NCI-H774 (cell line): Measurements from ENCODE around the gene GAS2L1.

Experiments
- DNase-seq: peaks from one replicate; lab custom pipeline; 2025; lab: John Stamatoyannopoulos, UW

Gene GAS2L1

DNA sequence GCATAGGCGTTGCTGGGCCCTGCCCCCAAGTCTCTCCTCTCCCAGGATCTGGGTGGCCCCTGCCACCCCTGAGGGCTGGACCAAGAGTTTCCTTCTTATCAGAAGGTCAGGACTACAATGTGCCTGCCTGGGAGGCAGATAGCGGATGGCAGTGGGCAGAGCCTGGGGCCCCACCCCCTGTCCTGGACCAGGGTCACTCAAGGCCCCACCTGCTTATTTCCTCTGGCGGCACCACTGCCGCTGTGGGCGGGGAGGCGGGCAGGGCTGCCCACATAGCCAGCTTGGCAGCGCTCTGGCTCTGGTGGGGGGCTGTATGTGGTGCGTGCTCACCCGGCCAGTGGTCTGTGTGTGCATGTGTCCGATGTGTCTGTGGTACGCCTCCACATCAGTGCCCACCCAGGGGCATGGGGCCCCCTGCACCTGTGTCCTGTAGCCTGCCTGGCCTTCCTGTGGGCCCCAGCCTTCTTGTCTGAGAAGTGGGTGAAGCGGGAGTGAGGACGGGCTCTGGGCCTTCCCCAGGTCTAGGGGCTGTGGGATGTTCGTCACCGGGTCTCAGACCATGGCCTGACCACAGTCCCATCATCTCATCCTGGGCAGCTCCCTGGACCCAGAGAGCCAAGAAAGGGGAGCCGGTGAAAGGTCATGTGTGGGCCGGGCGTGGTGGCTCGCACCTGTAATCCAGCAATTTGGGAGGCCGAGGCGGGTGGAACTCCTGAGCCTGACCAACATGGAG, 3.0 kb downstream of the GAS2L1 start:
- DNase-seq: no peak

DNA sequence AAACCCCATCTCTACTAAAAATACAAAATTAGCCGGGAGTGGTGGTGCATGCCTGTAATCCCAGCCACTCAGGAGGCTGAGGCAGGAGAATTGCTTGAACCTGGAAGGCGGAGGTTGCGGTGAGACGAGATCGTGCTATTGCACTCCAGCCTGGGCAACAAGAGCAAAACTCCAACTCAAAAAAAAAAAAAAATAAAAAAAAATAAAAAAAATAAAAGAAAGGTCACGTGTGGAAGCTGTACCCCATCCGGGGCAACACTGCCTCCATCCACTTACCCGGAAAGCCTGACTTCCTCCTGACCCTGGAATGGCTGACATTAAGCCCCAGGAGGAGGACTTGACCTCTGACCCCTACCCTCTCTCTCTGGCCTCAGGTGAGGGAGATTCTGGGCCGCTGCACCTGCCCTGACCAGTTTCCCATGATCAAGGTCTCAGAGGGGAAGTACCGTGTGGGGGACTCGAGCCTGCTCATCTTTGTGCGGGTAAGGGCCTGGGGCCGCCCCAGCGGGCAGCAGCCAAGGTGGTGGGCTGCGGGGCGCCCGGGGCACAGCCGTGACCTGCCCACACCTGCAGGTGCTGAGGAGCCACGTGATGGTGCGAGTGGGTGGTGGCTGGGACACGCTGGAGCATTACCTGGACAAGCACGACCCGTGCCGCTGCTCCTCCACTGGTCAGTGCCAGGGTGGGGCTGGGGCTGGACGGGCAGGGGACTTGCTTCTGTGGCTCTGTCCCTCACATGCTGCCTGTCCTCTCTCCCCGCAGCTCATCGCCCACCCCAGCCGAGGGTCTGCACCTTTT, 3.8 kb downstream of the GAS2L1 start:
- no peak for DNase-seq

DNA sequence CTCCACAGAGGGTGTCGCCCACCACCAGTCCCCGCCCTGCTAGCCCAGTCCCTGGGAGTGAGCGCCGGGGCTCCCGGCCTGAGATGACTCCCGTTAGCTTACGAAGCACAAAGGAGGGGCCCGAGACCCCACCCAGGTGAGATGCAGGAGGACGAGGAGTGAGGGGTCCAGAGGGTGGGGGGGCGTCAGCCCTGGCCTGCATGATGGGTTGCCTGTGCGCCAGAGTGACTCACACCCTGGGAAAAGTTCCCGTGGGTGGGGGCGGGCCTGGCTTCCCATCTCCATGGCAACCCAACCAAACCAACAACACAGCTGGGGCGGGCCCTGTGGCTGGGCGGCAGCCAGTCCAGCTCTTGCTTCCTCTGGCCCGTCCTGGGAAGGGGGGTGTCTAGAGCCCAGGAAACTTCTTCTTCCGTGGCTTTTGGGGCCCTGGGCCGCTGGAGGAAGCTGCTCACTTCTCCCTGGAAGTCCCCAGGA, 4.5 kb downstream of the GAS2L1 start:
- DNase-seq: no peak

DNA sequence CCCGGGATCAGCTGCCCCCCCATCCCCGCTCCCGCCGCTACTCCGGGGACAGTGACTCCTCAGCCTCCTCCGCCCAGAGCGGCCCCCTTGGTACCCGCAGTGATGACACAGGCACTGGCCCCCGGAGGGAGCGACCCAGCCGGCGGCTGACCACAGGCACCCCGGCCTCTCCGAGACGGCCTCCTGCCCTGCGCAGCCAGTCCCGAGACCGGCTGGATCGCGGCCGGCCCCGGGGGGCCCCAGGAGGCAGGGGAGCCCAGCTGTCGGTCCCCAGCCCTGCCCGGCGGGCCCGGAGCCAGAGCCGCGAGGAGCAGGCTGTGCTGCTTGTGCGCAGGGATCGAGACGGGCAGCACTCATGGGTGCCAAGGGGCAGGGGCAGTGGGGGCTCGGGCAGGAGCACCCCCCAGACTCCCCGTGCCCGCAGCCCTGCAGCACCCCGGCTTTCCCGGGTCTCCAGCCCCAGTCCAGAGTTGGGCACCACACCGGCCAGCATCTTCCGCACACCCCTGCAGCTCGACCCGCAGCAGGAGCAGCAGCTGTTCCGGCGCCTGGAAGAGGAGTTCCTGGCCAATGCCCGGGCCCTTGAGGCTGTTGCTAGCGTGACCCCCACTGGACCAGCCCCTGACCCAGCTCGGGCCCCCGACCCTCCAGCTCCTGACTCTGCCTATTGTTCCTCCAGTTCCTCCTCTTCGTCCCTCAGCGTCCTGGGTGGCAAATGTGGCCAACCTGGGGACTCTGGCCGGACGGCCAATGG, 5.2 kb downstream of the GAS2L1 start:
- no peak for DNase-seq

DNA sequence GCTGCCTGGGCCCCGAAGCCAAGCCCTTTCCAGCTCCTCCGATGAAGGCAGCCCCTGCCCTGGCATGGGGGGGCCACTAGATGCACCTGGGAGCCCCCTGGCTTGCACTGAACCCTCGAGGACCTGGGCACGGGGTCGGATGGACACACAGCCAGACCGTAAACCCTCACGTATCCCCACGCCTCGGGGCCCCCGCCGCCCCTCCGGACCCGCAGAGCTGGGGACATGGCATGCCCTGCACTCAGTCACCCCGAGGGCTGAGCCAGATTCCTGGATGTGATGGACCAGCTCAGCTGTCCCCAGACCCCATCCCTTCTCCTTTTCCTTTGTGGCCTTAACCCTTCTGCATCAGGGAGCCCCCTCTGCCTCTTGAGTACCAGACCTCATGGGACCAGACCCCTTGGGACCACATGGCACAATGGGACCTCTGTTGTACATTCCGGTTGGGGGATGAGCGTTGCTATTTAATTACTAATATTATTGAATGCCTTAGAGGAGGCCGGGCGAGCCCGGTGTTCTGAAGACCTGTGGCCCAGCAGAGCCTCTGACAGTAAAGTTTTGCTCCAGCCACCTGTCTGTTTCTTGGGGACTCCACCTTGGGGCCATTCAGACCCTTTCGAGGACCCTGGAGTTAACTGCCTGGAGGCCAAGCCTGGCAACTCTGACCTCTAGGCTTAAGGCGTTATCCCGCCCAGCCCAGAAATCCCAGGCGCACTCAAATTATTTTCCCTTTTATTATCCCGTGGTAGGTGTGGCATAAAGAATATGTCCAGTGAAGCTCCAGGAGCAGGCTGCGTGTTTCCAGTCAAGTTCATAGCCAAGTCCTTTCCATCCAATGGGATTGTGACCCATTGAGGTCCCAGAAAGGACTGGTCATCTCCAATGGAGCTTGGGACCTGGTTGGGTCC, 6.0 kb downstream of the GAS2L1 start:
- DNase-seq: no peak

DNA sequence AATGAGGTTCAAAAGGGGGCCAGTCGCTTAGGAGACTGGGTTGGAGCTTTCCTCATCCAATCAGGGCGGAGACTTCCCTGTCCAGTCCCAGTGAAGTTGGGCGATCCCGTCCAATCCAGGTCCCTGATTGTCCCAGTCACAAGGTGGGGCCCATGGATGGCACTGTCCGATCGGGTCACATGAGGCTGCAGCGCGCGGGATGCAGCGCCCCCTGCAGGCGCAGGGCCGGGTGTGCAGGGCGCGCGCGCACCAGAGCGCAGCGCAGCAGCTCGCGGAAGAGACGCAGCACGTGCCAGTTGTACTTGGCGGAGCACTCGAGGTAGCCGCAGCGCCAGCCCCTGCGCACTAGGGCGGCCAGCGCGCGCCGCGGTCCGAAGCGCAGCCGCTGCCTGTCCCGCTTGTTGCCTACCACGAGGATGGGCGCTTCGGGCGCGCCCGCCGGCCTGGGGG, 6.7 kb downstream of the GAS2L1 start:
- no peak for DNase-seq

DNA sequence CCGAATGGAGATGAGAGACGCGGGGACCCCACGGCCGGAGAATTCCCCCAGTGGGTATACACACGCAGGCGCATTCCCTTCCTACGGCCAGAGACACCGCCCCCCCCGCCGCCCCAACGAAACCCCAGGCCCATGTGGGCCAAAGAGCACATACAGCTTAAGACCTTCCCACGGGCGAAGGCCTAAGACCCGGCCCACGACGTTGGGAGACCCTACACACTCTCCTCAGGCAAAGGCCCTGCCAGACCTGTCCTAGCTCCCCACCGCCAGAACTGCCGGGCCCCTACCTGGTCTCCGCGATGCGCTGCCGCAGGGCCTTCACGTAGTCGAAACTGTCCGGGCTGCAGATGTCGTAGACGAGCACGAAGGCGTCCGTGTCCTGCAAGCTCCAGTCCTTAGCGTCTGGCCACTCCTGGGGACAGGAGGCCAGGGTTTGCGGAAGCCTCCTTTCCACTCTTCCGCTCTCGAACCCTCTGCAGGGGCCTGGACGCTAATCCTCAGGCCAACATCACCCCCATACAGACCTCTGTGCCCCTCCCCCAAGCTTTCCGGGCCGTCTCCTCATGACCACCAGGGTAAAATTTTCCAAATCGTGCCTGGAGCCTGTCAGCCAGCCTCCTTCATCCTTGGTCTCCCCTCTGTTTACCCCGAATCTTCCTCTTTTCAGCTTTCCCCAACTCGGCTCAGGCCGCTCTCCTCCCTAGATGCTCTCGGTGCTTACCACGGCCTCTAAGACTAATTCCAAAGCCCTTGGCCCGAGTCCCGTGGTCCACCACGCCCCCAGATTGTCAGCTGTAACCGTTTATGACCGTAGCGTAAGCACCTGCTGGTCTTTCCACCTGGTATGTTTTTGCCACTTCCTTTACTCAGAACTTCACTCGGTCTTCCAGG, 7.4 kb downstream of the GAS2L1 start:
- DNase-seq: no peak

DNA sequence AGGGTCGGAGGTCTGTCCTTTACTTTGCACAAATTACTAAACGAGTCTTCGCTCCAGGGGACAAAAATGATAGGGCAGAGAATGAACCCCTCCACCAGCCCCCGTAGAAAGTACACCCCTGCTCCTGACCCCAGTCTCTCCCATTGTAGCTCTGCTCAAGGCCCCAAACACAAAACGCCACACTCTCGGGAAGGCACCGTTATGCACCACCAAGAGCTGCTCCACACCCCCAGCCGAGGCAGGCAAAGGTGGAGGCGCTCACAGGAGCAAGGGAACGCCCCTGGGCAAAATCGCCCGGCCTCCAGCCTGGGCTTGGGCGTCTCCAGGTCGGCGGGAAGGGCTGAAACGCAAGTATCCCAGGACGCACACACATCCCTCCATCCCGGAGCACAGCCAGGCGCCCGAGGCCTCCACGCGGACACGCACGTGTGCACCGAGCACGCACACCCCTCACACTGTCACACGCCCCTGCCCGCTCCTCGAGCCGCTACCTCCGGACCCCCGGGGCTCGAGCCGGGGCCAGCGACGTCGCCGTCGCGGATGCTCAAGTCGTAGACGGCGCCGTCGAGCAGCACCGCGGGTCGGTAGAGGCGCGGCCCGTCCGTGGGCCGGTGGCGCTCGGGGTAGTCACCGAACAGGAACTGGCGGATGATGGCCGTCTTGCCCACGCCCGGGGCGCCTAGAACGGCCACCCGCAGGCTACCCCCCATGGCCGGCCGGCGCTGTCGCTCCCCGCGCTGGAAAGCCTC, 8.3 kb downstream of the GAS2L1 start:
- no peak for DNase-seq

DNA sequence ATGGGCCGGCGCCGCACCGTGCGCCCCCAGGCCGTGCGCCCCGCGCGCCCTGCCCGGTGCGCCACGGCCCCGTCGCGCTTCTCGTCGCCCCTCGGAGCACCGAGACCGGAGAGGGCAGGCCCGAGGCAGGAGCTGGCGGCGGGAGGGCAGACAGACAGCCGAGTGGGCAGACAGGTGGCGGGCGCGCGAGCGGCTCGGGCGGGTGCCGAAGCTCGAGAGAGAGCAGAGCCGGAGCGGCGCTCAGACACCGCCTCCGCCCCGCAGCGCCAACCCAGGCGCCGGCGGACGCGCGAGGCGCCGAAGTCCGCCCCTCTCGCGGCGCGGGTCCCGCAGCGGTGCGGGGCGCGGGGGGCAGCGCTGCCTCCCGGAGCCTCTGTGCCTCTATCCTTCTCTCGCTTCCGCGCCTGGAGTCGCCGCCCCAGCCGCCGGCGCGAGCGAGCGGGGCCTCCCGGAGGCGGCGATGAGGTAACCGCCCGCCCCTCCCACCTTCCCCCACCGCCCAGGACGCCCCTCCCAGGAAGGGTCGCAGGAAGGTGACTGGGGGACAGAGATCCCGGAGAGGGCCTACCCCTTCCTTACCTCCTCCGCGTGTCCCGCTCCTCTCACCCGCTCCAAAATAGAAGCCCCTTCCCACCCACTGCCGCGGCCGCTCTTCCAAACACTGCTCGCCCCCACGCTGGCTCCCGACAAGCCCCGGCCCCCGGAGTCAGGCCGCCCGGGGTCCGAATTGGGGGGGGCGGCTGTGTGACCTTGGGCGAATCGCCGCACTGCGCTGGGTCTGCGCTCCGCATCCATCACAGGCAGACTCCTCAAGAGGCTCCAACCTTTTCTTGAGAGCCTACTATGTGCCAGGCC, 9.1 kb downstream of the GAS2L1 start, which contains the start of gene RASL10A:
TSS of gene RASL10A (minus strand) at position 412 of the 855 bp plus-strand sequence. CDS start 451 bp downstream, outside the sequence.
- DNase-seq: no peak

DNA sequence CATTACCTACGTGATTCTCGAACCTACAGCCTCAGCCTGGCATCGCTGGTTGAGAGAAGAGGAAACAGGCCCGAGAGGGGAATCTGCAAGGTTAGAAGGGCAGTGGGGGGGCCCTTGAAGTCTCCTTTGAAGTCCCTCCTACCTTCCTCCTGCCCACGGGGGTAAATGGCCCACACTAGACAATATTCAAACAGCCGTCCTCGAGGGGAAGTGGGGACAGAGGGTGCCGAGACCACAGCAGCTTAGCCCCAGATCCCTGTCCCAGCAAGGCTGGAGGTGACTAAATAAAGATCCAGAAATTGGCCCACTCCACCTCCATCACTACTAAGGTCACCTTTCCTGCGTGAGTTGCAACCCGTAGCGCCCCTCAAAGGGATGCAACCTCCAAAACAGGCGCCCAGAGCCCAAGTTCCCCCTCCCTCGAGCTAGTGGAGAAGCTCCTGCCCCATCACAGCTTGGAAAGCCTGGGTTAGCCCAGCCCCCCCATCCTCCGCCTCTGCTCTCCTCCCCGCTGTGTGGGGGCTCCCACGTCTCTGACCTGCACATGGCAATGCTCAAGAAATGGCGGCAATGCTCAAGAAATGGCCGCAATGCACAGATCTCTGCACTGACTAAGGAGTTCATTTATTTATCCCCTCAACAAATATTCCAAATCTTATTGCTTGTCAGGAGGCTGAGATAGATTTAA, 9.8 kb downstream of the GAS2L1 start:
- no peak for DNase-seq

DNA sequence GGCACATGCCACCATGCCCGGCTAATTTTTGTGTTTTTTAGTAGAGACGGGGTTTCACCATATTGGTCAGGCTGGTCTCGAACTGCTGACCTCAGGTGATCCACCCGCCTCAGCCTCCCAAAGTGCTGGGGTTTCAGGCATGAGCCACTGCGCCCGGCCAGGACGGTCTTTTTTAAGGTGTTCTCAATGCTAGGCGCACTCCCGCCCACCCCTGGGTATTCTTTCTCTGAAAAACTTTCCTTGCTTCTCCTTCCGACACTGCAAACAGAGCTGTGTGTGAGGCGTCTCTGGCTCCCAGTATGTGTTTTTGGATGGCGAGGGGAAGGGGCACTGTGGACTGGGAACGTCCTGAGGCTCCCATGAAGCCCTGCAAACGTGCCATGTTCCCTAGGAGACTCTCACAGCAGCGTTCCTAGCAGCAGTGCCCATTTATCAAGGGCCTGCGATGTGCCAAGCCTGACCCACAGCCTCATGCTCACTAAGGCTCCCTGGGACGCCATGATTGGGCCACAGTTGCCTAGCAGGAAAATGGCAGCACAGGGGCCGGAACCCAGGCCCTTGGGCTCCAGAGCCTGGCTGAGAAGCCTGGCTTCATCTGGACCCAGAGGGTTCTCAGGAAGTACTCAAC, 11.5 kb downstream of the GAS2L1 start:
- DNase-seq: no peak

DNA sequence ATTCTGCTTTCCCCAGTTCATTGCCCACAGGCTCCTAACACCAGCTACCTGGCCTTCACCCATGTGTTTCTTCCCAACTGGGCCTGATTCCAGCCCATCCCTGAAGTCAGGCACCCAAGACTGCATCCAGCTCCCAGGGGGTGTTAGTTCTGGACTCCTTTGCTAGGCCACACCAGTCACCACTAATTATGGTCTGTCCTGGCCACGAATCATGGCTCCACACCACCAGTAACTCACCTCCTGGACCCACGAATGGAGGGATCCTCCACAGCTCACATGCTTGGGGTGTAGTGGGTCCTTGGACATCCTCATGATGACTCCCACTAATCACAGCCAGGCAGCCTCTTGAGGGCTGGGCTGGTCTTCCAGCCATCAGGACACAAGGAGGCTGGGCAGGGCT, 12.6 kb downstream of the GAS2L1 start:
- DNase-seq: no peak

DNA sequence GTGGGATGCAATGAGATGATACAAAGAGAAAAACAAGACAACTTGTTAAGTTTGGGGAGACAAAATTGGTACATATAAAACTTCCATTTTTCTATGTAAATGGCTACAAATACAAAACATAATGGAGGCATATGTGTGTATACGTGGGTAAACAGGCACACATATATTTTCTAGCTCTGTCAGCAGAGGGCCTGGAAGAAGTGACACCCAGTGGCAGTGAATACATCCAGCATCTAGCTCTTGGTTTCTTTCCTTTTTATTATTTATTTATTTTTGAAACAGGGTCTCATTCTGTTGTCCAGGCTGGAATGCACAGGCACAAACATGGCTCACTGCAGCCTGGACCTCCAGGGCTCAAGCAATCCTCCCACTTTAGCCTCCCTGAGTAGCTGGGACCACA, 14.1 kb downstream of the GAS2L1 start:
- DNase-seq: no peak

DNA sequence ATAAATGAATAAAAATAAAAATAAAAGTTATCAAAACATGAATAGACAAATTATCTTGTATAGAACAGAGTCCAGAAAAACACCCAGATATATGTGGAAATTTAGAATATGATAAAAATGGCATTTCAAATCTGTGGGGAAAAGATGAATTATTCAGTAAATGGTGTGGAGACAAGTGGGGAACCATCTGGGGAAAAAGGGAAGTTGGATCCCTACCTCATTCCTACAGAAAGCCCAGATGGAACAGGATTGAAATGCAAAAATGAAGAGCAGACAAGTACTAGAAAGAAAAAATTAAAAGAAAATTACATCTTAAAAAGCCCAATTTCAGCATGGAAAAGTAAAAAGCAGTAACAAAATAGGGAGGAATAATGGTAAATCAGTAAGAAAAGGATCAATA, 17.2 kb downstream of the GAS2L1 start:
- no peak for DNase-seq

DNA sequence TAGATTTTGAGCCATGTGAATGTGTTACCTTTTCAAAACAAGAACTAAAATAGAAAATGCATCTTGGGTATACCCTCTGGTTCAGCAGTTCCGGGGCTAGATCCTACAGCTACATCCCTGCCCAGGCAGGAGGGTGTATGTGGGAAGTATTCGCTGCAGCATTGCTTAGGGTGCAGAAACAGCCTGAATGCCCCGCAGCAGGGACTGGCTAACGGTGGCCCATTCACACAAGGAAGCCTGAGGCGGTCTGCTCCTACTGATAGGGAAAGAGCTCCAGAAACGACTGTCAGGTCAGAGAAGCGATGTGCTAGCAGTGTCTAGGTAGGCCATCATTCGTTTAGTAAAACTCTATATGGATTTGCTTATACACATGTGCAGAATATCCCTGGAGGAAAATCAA, 18.9 kb downstream of the GAS2L1 start:
- no peak for DNase-seq

DNA sequence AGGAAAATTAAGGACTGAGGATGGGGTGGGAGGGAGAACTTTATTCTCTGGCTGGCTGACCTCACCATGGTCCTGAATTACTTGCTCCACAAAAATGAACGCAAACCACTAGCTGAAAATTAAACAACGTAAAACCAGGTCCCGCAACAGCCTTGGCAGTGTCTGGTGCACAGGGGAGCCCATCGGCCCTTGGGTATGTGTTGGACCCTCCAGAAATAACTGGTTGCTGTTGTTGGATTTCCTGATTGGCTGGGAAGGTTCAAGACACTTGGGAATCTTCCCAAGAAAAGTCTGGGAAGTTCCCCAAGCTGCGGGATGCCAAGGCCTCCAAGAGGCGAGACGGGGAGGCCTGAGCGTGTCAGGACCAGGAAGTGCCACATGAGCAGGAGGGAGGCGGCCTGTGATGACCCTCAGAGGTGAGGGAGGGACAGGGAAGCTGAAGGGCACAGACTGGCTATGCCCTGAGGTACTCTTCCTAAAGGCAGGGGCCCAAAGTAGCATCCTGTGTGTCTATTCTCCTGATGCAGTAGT, 19.4 kb downstream of the GAS2L1 start:
- no peak for DNase-seq

DNA sequence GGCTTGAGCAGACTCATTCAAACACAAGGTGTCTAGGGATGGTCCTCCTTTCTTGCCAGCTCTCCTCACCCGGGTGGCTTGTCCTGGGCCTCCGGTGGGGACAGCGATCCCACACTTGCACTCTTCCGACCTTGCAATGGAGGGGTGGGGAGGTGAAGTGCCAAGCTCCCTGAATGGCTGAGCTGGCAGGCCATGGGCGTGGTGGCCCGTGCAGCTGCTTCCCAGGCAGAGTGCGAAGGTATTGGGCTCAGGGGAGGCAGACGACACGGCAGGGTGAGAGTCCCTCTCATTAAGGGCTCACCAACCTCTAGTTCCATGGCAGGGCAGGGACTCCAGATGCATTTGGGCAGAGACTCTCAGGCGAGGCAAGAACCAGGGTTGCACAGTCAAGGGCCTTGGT, 20.0 kb downstream of the GAS2L1 start:
- DNase-seq: no peak
